ENCODE results near the gene ABCB11. TPM values are rescaled to one million over a fixed set of nuclear protein-coding genes. Genes with fewer than 3 reads are reported as not detected.

Gene ABCB11
- polyA plus RNA-seq, 1 donor from 2014 or later, result not detected

GRCh38 chr2:168954256-168954655, 76.9 kb downstream of the ABCB11 start:
- no peak for TF ChIP-seq CTCF (IDR thresholded peaks at IDR 0.05; ENCODE audit: poor library complexity, severe bottlenecking)
- TF ChIP-seq EZH2 (IDR thresholded peaks at IDR 0.05; ENCODE audit: borderline replicate concordance, insufficient read depth, low read length, poor library complexity, severe bottlenecking), result no peak
- no peak for TF ChIP-seq EP300 (conservative IDR thresholded peaks at IDR 0.05; ENCODE audit: poor library complexity, severe bottlenecking)
- no peak for TF ChIP-seq POLR2AphosphoS5 (IDR thresholded peaks at IDR 0.05)
- TF ChIP-seq RAD21 (conservative IDR thresholded peaks at IDR 0.05), result no peak
- no peak for TF ChIP-seq SMC3 (conservative IDR thresholded peaks at IDR 0.05; ENCODE audit: poor library complexity)
- no peak for TF ChIP-seq TAF1 (IDR thresholded peaks at IDR 0.05; ENCODE audit: low read depth)
- TF ChIP-seq REST (IDR thresholded peaks at IDR 0.05; ENCODE audit: borderline replicate concordance), result no peak
- no peak for TF ChIP-seq MXI1 (conservative IDR thresholded peaks at IDR 0.05; ENCODE audit: poor library complexity, severe bottlenecking)
- H3K9me2 ChIP-seq (ENCODE audit: insufficient read depth, low read length), result no peaks in the 10 kb centered on the region
- H3K4me2 ChIP-seq (ENCODE audit: low read length), result no peak overlapping the region
- no peak overlapping the region for H2AFZ ChIP-seq (ENCODE audit: low read depth, low read length)
- no peaks in the 10 kb centered on the region for H3K79me2 ChIP-seq (replicated peaks; ENCODE audit: insufficient read depth, low read length)
- H3K27ac ChIP-seq (ENCODE audit: low read length), result no peak overlapping the region
- no peak overlapping the region for H3K9ac ChIP-seq (ENCODE audit: low read length)
- no peaks in the 10 kb centered on the region for H3F3A ChIP-seq (ENCODE audit: insufficient read depth, low read length, poor library complexity, severe bottlenecking)
- H3K9me3 ChIP-seq (ENCODE audit: low read length), result peaks cover 6% of the 10 kb centered on the region
- no peaks in the 10 kb centered on the region for H3K36me3 ChIP-seq (ENCODE audit: insufficient read depth, low read length)
- H3K4me3 ChIP-seq (ENCODE audit: low read length), result no peak overlapping the region
- no peaks in the 10 kb centered on the region for H3K27me3 ChIP-seq (ENCODE audit: insufficient read depth, low read depth, low read length)
- no peaks in the 10 kb centered on the region for H4K20me1 ChIP-seq (ENCODE audit: insufficient read depth)

GRCh38 chr2:168952424-168952823, 78.7 kb downstream of the ABCB11 start:
- H3K79me2 ChIP-seq (replicated peaks; ENCODE audit: insufficient read depth, low read length), result no peaks in the 10 kb centered on the region

More at GRCh38 chr2:168952424-168952823, 78.7 kb downstream of the ABCB11 start:
- Histone ChIP-seq H3F3A (ENCODE audit: insufficient read depth, low read length, poor library complexity, severe bottlenecking) (no peaks in the 10 kb centered on the region), H3K27ac (ENCODE audit: low read length) (no peak overlapping the region), H4K20me1 (ENCODE audit: insufficient read depth) (no peaks in the 10 kb centered on the region), H3K9me3 (ENCODE audit: low read length) (peaks cover 6% of the 10 kb centered on the region), H3K9ac (ENCODE audit: low read length) (no peak overlapping the region), H3K36me3 (ENCODE audit: insufficient read depth, low read length) (no peaks in the 10 kb centered on the region), H2AFZ (ENCODE audit: low read depth, low read length) (no peak overlapping the region), H3K4me2 (ENCODE audit: low read length) (no peak overlapping the region), H3K9me2 (ENCODE audit: insufficient read depth, low read length) (no peaks in the 10 kb centered on the region), H3K4me3 (ENCODE audit: low read length) (no peak overlapping the region), H3K27me3 (ENCODE audit: insufficient read depth, low read depth, low read length) (no peaks in the 10 kb centered on the region)
- TF ChIP-seq SMC3 (conservative IDR thresholded peaks at IDR 0.05; ENCODE audit: poor library complexity), result no peak
- TF ChIP-seq EP300 (conservative IDR thresholded peaks at IDR 0.05; ENCODE audit: poor library complexity, severe bottlenecking), result no peak
- TF ChIP-seq RAD21 (conservative IDR thresholded peaks at IDR 0.05), result no peak
- no peak for TF ChIP-seq MXI1 (conservative IDR thresholded peaks at IDR 0.05; ENCODE audit: poor library complexity, severe bottlenecking)
- no peak for TF ChIP-seq REST (IDR thresholded peaks at IDR 0.05; ENCODE audit: borderline replicate concordance)
- no peak for TF ChIP-seq CTCF (IDR thresholded peaks at IDR 0.05; ENCODE audit: poor library complexity, severe bottlenecking)
- no peak for TF ChIP-seq TAF1 (IDR thresholded peaks at IDR 0.05; ENCODE audit: low read depth)
- no peak for TF ChIP-seq EZH2 (IDR thresholded peaks at IDR 0.05; ENCODE audit: borderline replicate concordance, insufficient read depth, low read length, poor library complexity, severe bottlenecking)

All from neural cell (in vitro differentiated cells).